DOHH2 (cell line): Measurements from ENCODE around the gene VSIG10L2.

Source experiments
- H3F3A ChIP-seq: fragments of 200-600 bp; sonication (generic), shearing (Covaris generic); 2 replicates; pipeline ENCODE4 v1.6.0; 2016; ENCODE audit warnings: antibody characterized with exemption, mild to moderate bottlenecking; ENCODE audit not compliant: control insufficient read depth, insufficient read depth
- H3K27ac ChIP-seq: fragments of 200-600 bp; sonication (generic); 2 replicates; pipeline ENCODE4 v1.5.1; 2014; ENCODE audit warnings: low read depth, mild to moderate bottlenecking, low read length, moderate library complexity
- H3K27me3 ChIP-seq: fragments of 200-600 bp; sonication (generic); 2 replicates; pipeline ENCODE4 v1.6.1; 2014; ENCODE audit warnings: mild to moderate bottlenecking, low read length, mixed read lengths; ENCODE audit not compliant: control insufficient read depth
- H3K36me3 ChIP-seq: fragments of 200-600 bp; sonication (generic); 2 replicates; pipeline ENCODE4 v1.6.1; 2014; ENCODE audit warnings: mild to moderate bottlenecking, low read length, moderate library complexity, mixed read lengths; ENCODE audit not compliant: control insufficient read depth
- H3K4me1 ChIP-seq: fragments of 200-600 bp; sonication (generic); 2 replicates; pipeline ENCODE4 v1.6.1; 2014; ENCODE audit warnings: mild to moderate bottlenecking, low read length, mixed read lengths; ENCODE audit not compliant: control insufficient read depth
- H3K4me2 ChIP-seq: fragments of 200-600 bp; sonication (generic); 2 replicates; pipeline ENCODE4 v1.6.0; 2014; ENCODE audit warnings: mild to moderate bottlenecking, low read length, moderate library complexity
- H3K4me3 ChIP-seq: fragments of 200-600 bp; sonication (generic); 2 replicates; pipeline ENCODE4 v1.5.1; 2014; ENCODE audit warnings: mild to moderate bottlenecking, low read length, mixed read lengths
- H3K79me2 ChIP-seq: fragments of 200-600 bp; sonication (generic); 2 replicates; pipeline ENCODE4 v1.6.1; 2014; ENCODE audit warnings: mild to moderate bottlenecking, low read length, mixed read lengths; ENCODE audit not compliant: control insufficient read depth
- H3K9me2 ChIP-seq: fragments of 200-600 bp; sonication (generic); replicated peaks from 2 replicates; pipeline ENCODE4 v1.6.1; 2014; ENCODE audit warnings: mild to moderate bottlenecking, low read length, mixed read lengths; ENCODE audit not compliant: control insufficient read depth
- H3K9me3 ChIP-seq: fragments of 200-600 bp; sonication (generic); 2 replicates; pipeline ENCODE4 v1.6.1; 2014; ENCODE audit warnings: antibody characterized with exemption, low read length, mixed read lengths; ENCODE audit not compliant: control insufficient read depth, insufficient read depth
- H4K20me1 ChIP-seq: fragments of 200-600 bp; sonication (generic); 2 replicates; pipeline ENCODE4 v1.6.0; 2014; ENCODE audit warnings: low read depth, mild to moderate bottlenecking, antibody characterized with exemption, low read length, moderate library complexity; ENCODE audit not compliant: control insufficient read depth, insufficient read depth
- EZH2phosphoT487 ChIP-seq: fragments of 200-600 bp; sonication (generic); IDR thresholded peaks from 2 replicates; pipeline ENCODE4 v1.6.1; 2017; ENCODE audit warnings: borderline replicate concordance, mild to moderate bottlenecking, antibody characterized with exemption, low read length, moderate library complexity, mixed read lengths
- TF ChIP-seq, protein P1 (sequence below): fragments of 200-600 bp; sonication (generic); IDR thresholded peaks from one replicate; pipeline ENCODE4 v1.5.1; 2014; ENCODE audit warnings: antibody characterized with exemption, mild to moderate bottlenecking, low read depth, low read length; ENCODE audit not compliant: poor library complexity, severe bottlenecking

The VSIG10L2 gene

DNA sequence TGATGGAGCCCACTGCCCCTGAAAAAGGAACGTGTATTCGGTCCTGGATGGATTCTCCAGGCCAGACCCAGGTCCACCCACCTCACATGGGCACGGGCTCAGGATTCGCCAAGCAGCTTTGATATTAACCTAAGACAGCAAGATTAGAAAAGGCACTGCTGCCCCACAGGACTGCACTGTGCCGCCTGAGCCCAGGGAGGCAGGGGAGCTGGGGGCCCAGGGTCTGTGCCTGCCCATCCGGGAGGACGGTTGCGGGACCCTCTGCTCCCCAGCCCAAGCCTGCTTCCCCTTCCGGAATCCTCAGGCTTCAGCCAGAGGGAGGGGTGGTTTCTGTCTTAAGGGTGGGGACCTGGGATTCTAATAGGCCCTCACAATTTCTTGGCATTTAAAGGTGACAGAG lies 13.5 kb upstream of the VSIG10L2 start:
- H3F3A ChIP-seq, result no peaks in the 10 kb centered on the region
- H3K9me3 ChIP-seq, result no peaks in the 10 kb centered on the region
- no peak overlapping the region for H3K4me2 ChIP-seq
- H3K36me3 ChIP-seq, result no peaks in the 10 kb centered on the region
- H4K20me1 ChIP-seq, result no peaks in the 10 kb centered on the region
- H3K4me3 ChIP-seq, result no peak overlapping the region
- H3K27me3 ChIP-seq, result peaks cover 30% of the 10 kb centered on the region
- H3K27ac ChIP-seq, result no peak overlapping the region
- H3K4me1 ChIP-seq, result no peaks in the 10 kb centered on the region
- H3K9me2 ChIP-seq, result no peaks in the 10 kb centered on the region
- no peaks in the 10 kb centered on the region for H3K79me2 ChIP-seq
- TF ChIP-seq EZH2phosphoT487, result no peak

DNA sequence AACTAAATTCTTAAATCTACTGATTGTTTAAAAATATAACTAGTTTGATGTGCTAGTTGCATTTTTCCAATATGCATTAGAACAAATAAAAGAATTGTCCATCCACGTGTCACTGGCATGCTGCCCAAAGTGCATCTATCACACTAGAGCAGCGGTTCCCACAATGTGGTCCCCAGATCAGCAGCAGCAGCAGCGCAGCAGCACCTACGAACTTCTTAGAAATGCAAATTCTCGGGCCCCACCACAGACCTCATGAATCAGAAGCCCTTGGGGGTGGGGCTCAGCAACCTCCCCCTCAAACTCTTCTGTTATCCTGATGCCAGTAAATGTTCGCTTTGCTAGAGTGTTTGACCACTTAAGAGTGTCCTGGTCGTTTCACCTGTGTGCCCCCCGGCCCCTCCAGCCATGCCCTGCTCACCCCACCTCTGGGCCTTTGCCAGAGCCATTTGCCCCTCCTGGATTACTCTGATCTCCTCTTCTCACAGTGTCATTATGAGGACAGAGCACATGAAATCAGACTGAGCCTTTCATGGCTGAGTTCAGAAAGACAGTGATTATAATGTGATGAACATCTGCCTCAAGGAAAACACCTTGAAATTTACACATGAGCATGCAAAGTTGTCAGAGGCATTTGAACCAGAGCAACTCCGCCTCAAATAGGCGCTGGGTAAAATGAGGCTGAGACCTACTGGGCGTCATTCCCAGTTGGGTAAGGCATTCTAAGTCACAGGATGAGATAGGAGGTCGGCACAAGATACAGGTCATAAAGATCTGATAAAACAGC lies 12.6 kb upstream of the VSIG10L2 start:
- no peaks in the 10 kb centered on the region for H4K20me1 ChIP-seq
- no peak overlapping the region for H3K4me3 ChIP-seq
- H3K4me2 ChIP-seq, result no peak overlapping the region
- no peaks in the 10 kb centered on the region for H3K79me2 ChIP-seq
- H3K9me2 ChIP-seq, result no peaks in the 10 kb centered on the region
- H3K36me3 ChIP-seq, result no peaks in the 10 kb centered on the region
- no peak for TF ChIP-seq EZH2phosphoT487
- TF ChIP-seq, protein P1, sequence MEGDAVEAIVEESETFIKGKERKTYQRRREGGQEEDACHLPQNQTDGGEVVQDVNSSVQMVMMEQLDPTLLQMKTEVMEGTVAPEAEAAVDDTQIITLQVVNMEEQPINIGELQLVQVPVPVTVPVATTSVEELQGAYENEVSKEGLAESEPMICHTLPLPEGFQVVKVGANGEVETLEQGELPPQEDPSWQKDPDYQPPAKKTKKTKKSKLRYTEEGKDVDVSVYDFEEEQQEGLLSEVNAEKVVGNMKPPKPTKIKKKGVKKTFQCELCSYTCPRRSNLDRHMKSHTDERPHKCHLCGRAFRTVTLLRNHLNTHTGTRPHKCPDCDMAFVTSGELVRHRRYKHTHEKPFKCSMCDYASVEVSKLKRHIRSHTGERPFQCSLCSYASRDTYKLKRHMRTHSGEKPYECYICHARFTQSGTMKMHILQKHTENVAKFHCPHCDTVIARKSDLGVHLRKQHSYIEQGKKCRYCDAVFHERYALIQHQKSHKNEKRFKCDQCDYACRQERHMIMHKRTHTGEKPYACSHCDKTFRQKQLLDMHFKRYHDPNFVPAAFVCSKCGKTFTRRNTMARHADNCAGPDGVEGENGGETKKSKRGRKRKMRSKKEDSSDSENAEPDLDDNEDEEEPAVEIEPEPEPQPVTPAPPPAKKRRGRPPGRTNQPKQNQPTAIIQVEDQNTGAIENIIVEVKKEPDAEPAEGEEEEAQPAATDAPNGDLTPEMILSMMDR, result no peak
- H3F3A ChIP-seq, result no peaks in the 10 kb centered on the region
- no peaks in the 10 kb centered on the region for H3K4me1 ChIP-seq
- H3K9me3 ChIP-seq, result no peaks in the 10 kb centered on the region
- no peak overlapping the region for H3K27ac ChIP-seq
- peaks cover 26% of the 10 kb centered on the region for H3K27me3 ChIP-seq

DNA sequence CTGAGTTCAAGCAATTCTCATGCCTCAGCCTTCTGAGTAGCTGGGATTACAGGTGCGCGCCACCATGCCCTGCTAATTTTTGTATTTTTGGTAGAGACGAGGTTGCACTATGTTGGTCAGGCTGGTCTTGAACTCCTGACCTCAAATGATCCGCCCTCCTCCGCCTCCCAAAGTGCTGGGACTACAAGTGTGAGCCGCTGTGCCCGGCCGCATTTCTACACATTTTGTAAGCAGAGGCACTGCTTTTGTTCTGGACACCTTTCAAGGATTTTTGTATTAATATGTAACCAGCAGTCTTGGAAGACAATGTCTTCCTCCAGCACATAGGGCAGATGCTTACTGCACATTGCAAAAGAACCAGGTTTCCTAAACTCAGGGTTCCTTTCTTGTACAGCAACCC lies 11.4 kb upstream of the VSIG10L2 start:
- no peaks in the 10 kb centered on the region for H3K36me3 ChIP-seq
- H4K20me1 ChIP-seq, result no peaks in the 10 kb centered on the region
- H3K4me2 ChIP-seq, result no peak overlapping the region
- TF ChIP-seq EZH2phosphoT487, result no peak
- TF ChIP-seq, protein P1, result no peak
- no peaks in the 10 kb centered on the region for H3K9me2 ChIP-seq
- H3K27ac ChIP-seq, result no peak overlapping the region
- H3K4me1 ChIP-seq, result peaks cover 2% of the 10 kb centered on the region; the same call in 1 of the 2 replicates
- no peak overlapping the region for H3K4me3 ChIP-seq
- no peaks in the 10 kb centered on the region for H3F3A ChIP-seq
- no peaks in the 10 kb centered on the region for H3K9me3 ChIP-seq
- H3K79me2 ChIP-seq, result no peaks in the 10 kb centered on the region
- peaks cover 21% of the 10 kb centered on the region for H3K27me3 ChIP-seq

DNA sequence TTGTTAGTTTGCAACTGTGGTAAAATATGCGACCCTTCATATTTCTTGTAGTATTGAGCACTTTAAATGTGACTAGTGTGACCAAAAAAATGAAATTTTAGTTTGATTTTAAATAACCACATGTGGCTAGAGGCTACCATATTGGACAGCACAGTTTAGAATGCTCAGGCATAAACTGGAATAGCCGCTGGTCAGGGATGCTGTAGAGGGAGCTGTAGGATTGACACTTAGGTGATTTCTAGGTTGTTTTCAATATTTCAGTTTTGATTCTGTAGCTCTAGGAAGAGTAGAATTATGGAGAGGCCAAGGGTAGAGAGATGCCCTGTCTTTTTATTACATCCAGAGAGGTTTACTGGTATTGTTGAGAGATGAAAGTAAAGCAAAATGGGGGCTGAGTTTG lies 10.8 kb upstream of the VSIG10L2 start:
- H3K27ac ChIP-seq, result no peak overlapping the region
- no peaks in the 10 kb centered on the region for H3K9me3 ChIP-seq
- no peak for TF ChIP-seq EZH2phosphoT487
- TF ChIP-seq, protein P1, result no peak
- H3K9me2 ChIP-seq, result no peaks in the 10 kb centered on the region
- H3K79me2 ChIP-seq, result no peaks in the 10 kb centered on the region
- no peaks in the 10 kb centered on the region for H4K20me1 ChIP-seq
- peaks cover 2% of the 10 kb centered on the region; the same call in 1 of the 2 replicates for H3K4me1 ChIP-seq
- no peak overlapping the region for H3K4me2 ChIP-seq
- H3K36me3 ChIP-seq, result no peaks in the 10 kb centered on the region
- H3F3A ChIP-seq, result no peaks in the 10 kb centered on the region
- no peak overlapping the region for H3K4me3 ChIP-seq
- peaks cover 17% of the 10 kb centered on the region for H3K27me3 ChIP-seq
